Sigmoid colon (tissue), 7 donors: ENCODE data around the gene FAM25G. TPM values are rescaled to one million over a fixed set of nuclear protein-coding genes. Genes with fewer than 3 reads are reported as not detected.
"Not testable (repeated sequence)": the region's sequence is repeated elsewhere in the genome, so short reads cannot be mapped to it uniquely, and the experiment has no call there.

Experiments
- DNase-seq: peaks from one replicate; pipeline ENCODE4 v3.0.0-alpha.2; 2019
- H3K27ac ChIP-seq, 4 donors: fragments of 200-600 bp; sonication (generic); one replicate each; pipeline ENCODE4 v1.5.1; 2016 to 2019; ENCODE audit warnings: mild to moderate bottlenecking in 1 of 4
- H3K27me3 ChIP-seq, 3 donors: fragments of 200-600 bp; sonication (generic); one replicate each; pipeline ENCODE4 v1.5.1; 2019; ENCODE audit warnings: mild to moderate bottlenecking in 1 of 3
- H3K36me3 ChIP-seq, 4 donors: fragments of 200-600 bp; sonication (generic); one replicate each; pipeline ENCODE4 v1.5.1; 2016 to 2019
- H3K4me1 ChIP-seq, 4 donors: fragments of 200-600 bp; sonication (generic); one replicate each; pipeline ENCODE4 v1.5.1; 2017 to 2019
- H3K4me3 ChIP-seq, 4 donors: fragments of 200-600 bp; sonication (generic); one replicate each; pipeline ENCODE4 v1.5.1; 2017 to 2019; ENCODE audit warnings: mild to moderate bottlenecking in 2 of 4, moderate library complexity in 1 of 4
- H3K9me3 ChIP-seq, 4 donors: fragments of 200-600 bp in 3 of 4; sonication (generic) in 3 of 4; one replicate each; pipeline versions ENCODE4 v1.5.1 to v1.6.1; 2013 to 2019
- WGBS, 2 donors: extraction: QIAGEN DNeasy Blood & Tissue Kit; methylation state at CpG; one replicate each; pipeline ENCODE4 v1.1.7; 2013; 5-methylcytosine and 5-hydroxymethylcytosine counted together
- intact Hi-C: fragments of 100-400 bp; cut with DNase I; formaldehyde crosslinking; loops from one replicate; pipeline ENCODE4 v1.15.1; 2023
- polyA plus RNA-seq, 3 donors: library from polyadenylated mRNA; stranded (reverse); fragments of 200-250 nt; gene quantifications; one replicate each; pipeline ENCODE4 v1.2.3, GENCODE V29; 2013
- total RNA-seq, 4 donors: library from RNA; depleted of rRNA; stranded (reverse); fragments of >200 nt; gene quantifications; one replicate each; pipeline ENCODE4 v1.1.0, GENCODE V29; 2016
- donor health status: healthy with polysubstance abuse.
- donor health status: Bipolar disorder and iron deficiency.
- donor health status: healthy.

The FAM25G gene
- total RNA-seq (not detected), polyA plus RNA-seq (10 to 100 TPM in 1 of 3 donors, 1 to 10 TPM in 1, not detected in 1; 1.8 to 12.5 TPM)

- 81 to 88% methylated on average over 7 of the region's 9 CpGs for WGBS, 2 donors
- H3K27ac ChIP-seq, DNase-seq, intact Hi-C loops, H3K36me3 ChIP-seq, H3K27me3 ChIP-seq, H3K9me3 ChIP-seq, H3K4me1 ChIP-seq, H3K4me3 ChIP-seq: not testable (repeated sequence)
These were observed at the start of gene FAM25G for GRCh38 chr10:47491600-47491999. Gene FAM25G, minus strand, starts transcription at chr10:47491700. Its CDS starts 26 bp downstream, at chr10:47491674.

GRCh38 chr10:47536430-47536829 is 44.9 kb upstream of the FAM25G start:
- DNase-seq, H3K9me3 ChIP-seq, H3K4me3 ChIP-seq, H3K36me3 ChIP-seq, H3K27ac ChIP-seq, H3K4me1 ChIP-seq, intact Hi-C loops, H3K27me3 ChIP-seq: not testable (repeated sequence)
- 39 to 65% methylated on average over 2 of the region's 3 CpGs for WGBS, 2 donors

GRCh38 chr10:47523475-47523874 is 32.0 kb upstream of the FAM25G start, which contains the start of gene AGAP9:
Gene AGAP9, minus strand, starts transcription at chr10:47523638. Its CDS starts 112 bp downstream, at chr10:47523526.
- intact Hi-C loops, H3K4me1 ChIP-seq, H3K36me3 ChIP-seq, DNase-seq, H3K27me3 ChIP-seq, H3K4me3 ChIP-seq, H3K9me3 ChIP-seq, H3K27ac ChIP-seq: not testable (repeated sequence)
- no CpG with 5 or more reads among the region's 20 CpGs for WGBS, 2 donors

GRCh38 chr10:47502313-47502712 is 10.8 kb upstream of the FAM25G start:
- H3K4me3 ChIP-seq, H3K4me1 ChIP-seq, DNase-seq, H3K27ac ChIP-seq, intact Hi-C loops, H3K36me3 ChIP-seq, H3K27me3 ChIP-seq, H3K9me3 ChIP-seq: not testable (repeated sequence)
- 94 to 95% methylated on average over 9 of the region's 9 CpGs for WGBS, 2 donors

GRCh38 chr10:47494226-47494625 is 2.7 kb upstream of the FAM25G start:
- DNase-seq, H3K27me3 ChIP-seq, H3K36me3 ChIP-seq, H3K27ac ChIP-seq, H3K4me3 ChIP-seq, H3K9me3 ChIP-seq, H3K4me1 ChIP-seq, intact Hi-C loops: not testable (repeated sequence)
- WGBS, 2 donors: 15 to 46% methylated on average over 1 of the region's 6 CpGs

- H3K27me3 ChIP-seq, DNase-seq, intact Hi-C loops, H3K4me1 ChIP-seq, H3K27ac ChIP-seq, H3K36me3 ChIP-seq, H3K4me3 ChIP-seq, H3K9me3 ChIP-seq: not testable (repeated sequence)
- 96 to 98% methylated on average over 2 to 3 of the region's 7 CpGs for WGBS, 2 donors
These were observed 1.9 kb downstream of the FAM25G start for GRCh38 chr10:47489630-47490029.

- H3K27me3 ChIP-seq, H3K9me3 ChIP-seq, H3K36me3 ChIP-seq, intact Hi-C loops, H3K4me3 ChIP-seq, DNase-seq, H3K27ac ChIP-seq, H3K4me1 ChIP-seq: not testable (repeated sequence)
- 50 to 69% methylated on average over 2 to 3 of the region's 4 CpGs for whole genome bisulfite sequencing, 2 donors
These were observed 5.6 kb downstream of the FAM25G start for GRCh38 chr10:47485943-47486342.

- H3K4me1 ChIP-seq, intact Hi-C loops: not testable (repeated sequence)
- 89 to 94% methylated on average over 11 of the region's 11 CpGs for WGBS, 2 donors
These were observed 6.7 kb downstream of the FAM25G start for GRCh38 chr10:47484786-47485185.

GRCh38 chr10:47483923-47484322 is 7.6 kb downstream of the FAM25G start, which contains the start of gene ANXA8:
Gene ANXA8, minus strand, starts transcription at chr10:47484115. Its CDS starts 182 bp downstream, at chr10:47483933.
- H3K36me3 ChIP-seq, H3K27me3 ChIP-seq, DNase-seq, intact Hi-C loops, H3K4me1 ChIP-seq, H3K9me3 ChIP-seq, H3K27ac ChIP-seq, H3K4me3 ChIP-seq: not testable (repeated sequence)
- WGBS, 2 donors: 89 to 91% methylated on average over 9 of the region's 11 CpGs

More at GRCh38 chr10:47484786-47485185, 6.7 kb downstream of the FAM25G start:
- DNase-seq, H3K27me3 ChIP-seq, H3K9me3 ChIP-seq, H3K27ac ChIP-seq, H3K36me3 ChIP-seq, H3K4me3 ChIP-seq: not testable (repeated sequence)

GRCh38 chr10:47482367-47482766 is 9.1 kb downstream of the FAM25G start:
- H3K27ac ChIP-seq, DNase-seq, H3K4me3 ChIP-seq, H3K27me3 ChIP-seq, intact Hi-C loops, H3K9me3 ChIP-seq, H3K4me1 ChIP-seq, H3K36me3 ChIP-seq: not testable (repeated sequence)
- no CpG with 5 or more reads among the region's 1 CpG for WGBS, 2 donors

GRCh38 chr10:47481768-47482181 is 9.7 kb downstream of the FAM25G start:
- H3K27me3 ChIP-seq, H3K36me3 ChIP-seq, H3K9me3 ChIP-seq, H3K4me3 ChIP-seq, H3K4me1 ChIP-seq, H3K27ac ChIP-seq, intact Hi-C loops, DNase-seq: not testable (repeated sequence)
- 77 to 84% methylated on average over 5 of the region's 6 CpGs for WGBS, 2 donors

- intact Hi-C loops, H3K27ac ChIP-seq, H3K4me3 ChIP-seq, H3K36me3 ChIP-seq, H3K27me3 ChIP-seq, H3K4me1 ChIP-seq, DNase-seq, H3K9me3 ChIP-seq: not testable (repeated sequence)
- 61 to 74% methylated on average over 8 of the region's 10 CpGs for WGBS, 2 donors
These were observed 10.2 kb downstream of the FAM25G start for GRCh38 chr10:47481182-47481766.

GRCh38 chr10:47480133-47480532 is 11.4 kb downstream of the FAM25G start:
- no CpG with 5 or more reads among the region's 3 CpGs for WGBS, 2 donors
- H3K4me3 ChIP-seq, H3K9me3 ChIP-seq, H3K27ac ChIP-seq, H3K27me3 ChIP-seq, intact Hi-C loops, DNase-seq, H3K36me3 ChIP-seq, H3K4me1 ChIP-seq: not testable (repeated sequence)
